T-helper 2 cell treated with Interferon-gamma antibody and Interleukin-4, amounts not matched to agents 100 ng/mL and 5 ng/mL, for 36 hours (primary cell): ENCODE results near the gene ARRDC3. TPM values are rescaled to one million over a fixed set of nuclear protein-coding genes. Genes with fewer than 3 reads are reported as not detected.
"Not testable (repeated sequence)": the region's sequence is repeated elsewhere in the genome, so short reads cannot be mapped to it uniquely, and the experiment has no call there.

ENCODE experiments used
- intact Hi-C: fragments of 100-400 bp; cut with micrococcal nuclease; formaldehyde crosslinking; loops from one replicate; pipeline ENCODE4 v1.15.1; 2023
- total RNA-seq: library from RNA; stranded (reverse); gene quantifications from 2 replicates; pipeline ENCODE4 v1.2.3, GENCODE V29; 2022

Gene ARRDC3
- 21.0 and 22.0 TPM in 2 replicates for total RNA-seq

- intact Hi-C loops, result loop anchor here (1.0 to 5.0 kb wide), 6 partner anchors 36 to 909 kb away; partner anchors contain the start of genes MBLAC2 and POLR3G
These were observed at the start of gene ARRDC3 for GRCh38 chr5:91383027-91383955. Gene ARRDC3, minus strand, starts transcription at chr5:91383317. Its CDS starts 225 bp downstream, at chr5:91383092.

- intact Hi-C loops, result no loop called here
These were observed 47.8 kb upstream of the ARRDC3 start for GRCh38 chr5:91430949-91431348.

GRCh38 chr5:91424638-91425436, 41.7 kb upstream of the ARRDC3 start:
- intact Hi-C loops, result no loop called here

- intact Hi-C loops, result no loop called here
These were observed 40.8 kb upstream of the ARRDC3 start for GRCh38 chr5:91423871-91424270.

- intact Hi-C loops, result no loop called here
These were observed 37.8 kb upstream of the ARRDC3 start for GRCh38 chr5:91420879-91421278.

GRCh38 chr5:91419571-91420537, 36.7 kb upstream of the ARRDC3 start:
- intact Hi-C loops, result loop anchor here (1.0 kb wide), 5 partner anchors 37 to 554 kb away; partner anchors contain the start of gene ARRDC3

- intact Hi-C loops, result loop anchor here (1.0 kb wide), 5 partner anchors 36 to 553 kb away; partner anchors contain the start of gene ARRDC3
These were observed 36.0 kb upstream of the ARRDC3 start for GRCh38 chr5:91419136-91419535.

GRCh38 chr5:91418158-91418557, 35.0 kb upstream of the ARRDC3 start:
- intact Hi-C loops, result no loop called here

- intact Hi-C loops, result no loop called here
These were observed 34.1 kb upstream of the ARRDC3 start for GRCh38 chr5:91417219-91417618.

- intact Hi-C loops, result no loop called here
These were observed 33.4 kb upstream of the ARRDC3 start for GRCh38 chr5:91416491-91416890.

GRCh38 chr5:91409304-91409703, 26.2 kb upstream of the ARRDC3 start:
- intact Hi-C loops, result no loop called here

GRCh38 chr5:91408710-91409109, 25.6 kb upstream of the ARRDC3 start:
- intact Hi-C loops, result no loop called here

GRCh38 chr5:91407204-91407603, 24.1 kb upstream of the ARRDC3 start:
- intact Hi-C loops, result no loop called here

GRCh38 chr5:91403438-91403837, 20.3 kb upstream of the ARRDC3 start:
- intact Hi-C loops, result no loop called here

- intact Hi-C loops, result no loop called here
These were observed 18.1 kb upstream of the ARRDC3 start for GRCh38 chr5:91401175-91401574.

- intact Hi-C loops, result no loop called here
These were observed 14.7 kb upstream of the ARRDC3 start for GRCh38 chr5:91397791-91398190.

GRCh38 chr5:91390268-91390667, 7.2 kb upstream of the ARRDC3 start:
- intact Hi-C loops, result no loop called here

- intact Hi-C loops, result not testable (repeated sequence)
These were observed 6.4 kb upstream of the ARRDC3 start for GRCh38 chr5:91389555-91389954.

GRCh38 chr5:91388362-91388761, 5.2 kb upstream of the ARRDC3 start:
- intact Hi-C loops, result no loop called here

GRCh38 chr5:91386120-91386519, 3.0 kb upstream of the ARRDC3 start:
- intact Hi-C loops, result no loop called here

GRCh38 chr5:91385596-91385995, 2.5 kb upstream of the ARRDC3 start:
- intact Hi-C loops, result loop anchor here (1.0 kb wide), 5 partner anchors 159 to 519 kb away; no protein-coding TSS in a partner anchor
